Glomerular endothelial cell (primary cell): Measurements from ENCODE around the gene APOL4. TPM values are rescaled to one million over a fixed set of nuclear protein-coding genes. Genes with fewer than 3 reads are reported as not detected.
"Not testable (repeated sequence)": the region's sequence is repeated elsewhere in the genome, so short reads cannot be mapped to it uniquely, and the experiment has no call there.

Source experiments
- DNase-seq: peaks from one replicate; pipeline ENCODE4 v3.0.0-alpha.2; 2011; ENCODE audit warnings: low read depth, low spot score; ENCODE audit errors: extremely low read depth
- total RNA-seq: library from RNA; depleted of rRNA; stranded (reverse); fragments of >200 nt; gene quantifications from 2 replicates; pipeline ENCODE4 v1.2.3, GENCODE V29; 2015

APOL4 gene
- total RNA-seq, 1 donor from 2014 or later, result 2.7 TPM

- DNase-seq, result no peak
Observed at GRCh38 chr22:36185828-36186624, 15.6 kb downstream of the APOL4 start.

- no peak for DNase-seq
Observed at GRCh38 chr22:36184433-36185025, 17.1 kb downstream of the APOL4 start.

GRCh38 chr22:36183446-36183845 lies 18.2 kb downstream of the APOL4 start:
- no peak for DNase-seq

- no peak for DNase-seq
Observed at GRCh38 chr22:36182857-36183256, 18.8 kb downstream of the APOL4 start.

GRCh38 chr22:36182056-36182455 lies 19.6 kb downstream of the APOL4 start:
- DNase-seq, result no peak

- DNase-seq, result no peak
Observed at GRCh38 chr22:36180928-36181327, 20.7 kb downstream of the APOL4 start.

GRCh38 chr22:36180038-36180880 lies 21.4 kb downstream of the APOL4 start:
- DNase-seq, result no peak

- no peak for DNase-seq
Observed at GRCh38 chr22:36177160-36177559, 24.4 kb downstream of the APOL4 start.

GRCh38 chr22:36175892-36176291 lies 25.7 kb downstream of the APOL4 start:
- DNase-seq, result no peak

- DNase-seq, result no peak
Observed at GRCh38 chr22:36171941-36172340, 29.7 kb downstream of the APOL4 start.

GRCh38 chr22:36166518-36167220 lies 34.9 kb downstream of the APOL4 start:
- DNase-seq, result no peak

- DNase-seq, result no peak
Observed at GRCh38 chr22:36166086-36166485, 35.5 kb downstream of the APOL4 start.

GRCh38 chr22:36165141-36165540 lies 36.5 kb downstream of the APOL4 start:
- DNase-seq, result no peak

- no peak for DNase-seq
Observed at GRCh38 chr22:36164621-36165020, 37.0 kb downstream of the APOL4 start.

- no peak for DNase-seq
Observed at GRCh38 chr22:36163497-36163896, 38.1 kb downstream of the APOL4 start.

- no peak for DNase-seq
Observed at GRCh38 chr22:36162127-36163034, 39.2 kb downstream of the APOL4 start.

GRCh38 chr22:36161793-36162126 lies 39.8 kb downstream of the APOL4 start:
- not testable (repeated sequence) for DNase-seq

GRCh38 chr22:36160499-36160942 lies 41.1 kb downstream of the APOL4 start, which contains the start of gene APOL3:
TSS of gene APOL3 (minus strand) at chr22:36160755. CDS start at chr22:36149055, 11,700 bp downstream.
- DNase-seq, result no peak

GRCh38 chr22:36156515-36157419 lies 44.8 kb downstream of the APOL4 start:
- DNase-seq, result peak; percentile 93
